ENCODE data around the gene ELK3. TPM values are rescaled to one million over a fixed set of nuclear protein-coding genes. Genes with fewer than 3 reads are reported as not detected.
A peak's percentile ranks its signal among the peaks of the same experiment; 100 is the strongest.

ELK3 gene
- total RNA-seq, 1 experiment from 2014 or later: 8.9 TPM

- DNase-seq (ENCODE audit: low spot score): no peak
Measured at GRCh38 chr12:96256672-96257361, 62.6 kb downstream of the ELK3 start.

DNA sequence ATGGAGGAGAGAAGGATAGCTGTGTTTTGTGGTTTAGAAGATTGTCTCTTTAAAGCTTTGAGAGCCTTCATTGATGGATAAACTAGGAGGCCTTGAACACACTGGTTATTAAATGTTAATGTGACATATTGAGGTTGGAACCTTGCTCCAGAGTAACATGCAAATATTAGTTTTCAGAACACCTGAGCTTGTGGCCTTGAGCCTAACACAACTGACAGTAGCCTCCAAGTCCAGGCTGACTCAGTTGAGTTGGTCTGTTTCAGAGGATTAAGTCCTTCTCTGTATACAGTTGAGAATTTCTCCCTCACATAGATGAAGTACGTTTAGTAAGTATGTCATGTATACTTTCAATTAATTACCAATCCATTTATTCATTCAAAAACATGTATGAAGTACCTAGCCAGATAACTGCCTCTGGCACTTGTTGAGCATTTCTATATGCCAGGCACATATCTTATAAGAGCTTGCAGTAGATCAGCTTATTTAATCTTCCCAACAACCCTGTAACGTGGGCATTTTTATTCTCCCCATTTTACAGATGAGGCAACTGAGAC, 63.5 kb downstream of the ELK3 start:
- DNase-seq (ENCODE audit: low spot score): no peak

DNA sequence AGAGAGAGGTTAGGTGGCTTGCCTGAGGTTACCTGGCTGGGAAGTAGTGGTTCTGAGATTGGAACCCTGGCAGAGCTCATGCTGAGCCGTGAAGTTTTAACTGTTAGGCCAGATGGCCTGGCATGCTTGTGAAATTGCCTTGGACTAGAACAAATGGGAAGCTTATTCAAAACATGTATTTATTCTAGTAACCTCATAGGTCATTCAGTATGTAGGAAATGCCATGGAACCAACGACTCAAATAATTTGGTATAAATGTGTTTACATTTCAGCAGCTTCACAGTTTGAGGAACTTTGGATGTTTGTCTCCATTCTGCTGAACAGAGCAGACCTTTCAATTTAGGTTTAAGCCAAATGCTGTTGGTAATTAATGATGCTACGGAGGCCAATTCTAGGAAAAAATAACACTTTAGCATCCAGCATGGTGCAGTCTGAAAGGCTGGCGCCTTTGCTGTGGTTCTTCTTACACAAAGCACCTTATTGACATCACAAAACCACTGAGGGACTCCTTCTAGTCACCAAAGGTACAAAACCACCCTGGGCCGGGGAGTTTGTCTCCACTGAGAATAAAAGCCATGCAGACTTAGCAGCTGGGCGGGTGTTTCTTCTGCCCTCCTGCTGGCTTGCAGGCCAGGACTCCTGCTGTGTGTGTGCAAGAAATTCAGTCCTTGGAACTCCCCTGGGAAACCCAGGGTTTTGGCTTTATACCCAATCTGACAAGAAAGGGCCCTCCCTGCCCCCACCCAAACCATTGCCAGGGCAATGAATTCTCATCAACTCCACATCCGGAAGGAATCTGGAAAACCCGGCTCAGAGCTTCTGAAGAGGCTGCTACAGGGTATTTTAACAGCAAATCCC, 64.2 kb downstream of the ELK3 start:
- no peak for DNase-seq (ENCODE audit: low spot score)

DNA sequence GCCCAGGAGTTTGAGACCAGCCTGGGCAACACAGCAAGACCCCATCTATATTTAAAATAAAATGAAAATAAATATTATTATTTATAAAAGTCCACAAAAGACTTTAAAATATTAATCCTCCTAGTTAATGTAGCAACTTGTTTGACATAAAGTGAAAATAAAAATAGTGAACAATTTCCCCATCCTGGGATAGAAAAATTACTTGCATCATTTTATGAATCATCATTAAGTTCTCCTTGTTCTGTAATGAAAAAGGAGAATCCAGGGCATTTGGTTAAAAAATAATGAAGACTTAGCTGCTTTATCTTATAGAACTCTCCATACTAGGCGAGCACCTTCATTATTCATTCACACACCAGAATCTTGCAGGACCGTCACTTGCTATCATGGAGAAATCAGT, 66.1 kb downstream of the ELK3 start:
- DNase-seq (ENCODE audit: low spot score): no peak

- no peak for DNase-seq (ENCODE audit: low spot score)
Measured at GRCh38 chr12:96260644-96261043, 66.5 kb downstream of the ELK3 start.

DNA sequence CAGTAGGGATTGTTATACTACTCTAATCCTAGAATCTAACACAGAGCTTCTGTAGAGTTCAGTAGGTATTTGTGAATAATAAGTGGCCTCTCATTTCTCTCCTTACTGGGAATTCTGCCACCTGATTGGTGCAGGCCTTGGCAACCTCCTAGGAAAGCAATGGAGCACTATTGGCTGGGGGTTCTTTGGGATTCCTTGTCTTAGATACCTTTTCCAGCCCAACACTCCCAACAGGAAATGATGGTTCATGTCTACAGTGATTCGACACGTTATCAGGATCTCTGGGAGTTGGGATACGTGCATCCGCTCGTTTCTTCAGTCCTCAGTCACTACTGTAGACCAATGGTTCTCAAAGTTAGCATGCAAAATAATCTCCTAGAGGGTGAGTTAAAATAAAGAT, 67.4 kb downstream of the ELK3 start:
- no peak for DNase-seq (ENCODE audit: low spot score)

GRCh38 chr12:96263449-96263902, 69.3 kb downstream of the ELK3 start:
- DNase-seq (ENCODE audit: low spot score): no peak

- no peak for DNase-seq (ENCODE audit: low spot score)
Measured at GRCh38 chr12:96265400-96265799, 71.2 kb downstream of the ELK3 start.

- DNase-seq (ENCODE audit: low spot score): no peak
Measured at GRCh38 chr12:96265836-96266235, 71.7 kb downstream of the ELK3 start.

GRCh38 chr12:96266238-96266637, 72.1 kb downstream of the ELK3 start:
- no peak for DNase-seq (ENCODE audit: low spot score)

GRCh38 chr12:96271469-96272199, 77.5 kb downstream of the ELK3 start:
- no peak for DNase-seq (ENCODE audit: low spot score)

DNA sequence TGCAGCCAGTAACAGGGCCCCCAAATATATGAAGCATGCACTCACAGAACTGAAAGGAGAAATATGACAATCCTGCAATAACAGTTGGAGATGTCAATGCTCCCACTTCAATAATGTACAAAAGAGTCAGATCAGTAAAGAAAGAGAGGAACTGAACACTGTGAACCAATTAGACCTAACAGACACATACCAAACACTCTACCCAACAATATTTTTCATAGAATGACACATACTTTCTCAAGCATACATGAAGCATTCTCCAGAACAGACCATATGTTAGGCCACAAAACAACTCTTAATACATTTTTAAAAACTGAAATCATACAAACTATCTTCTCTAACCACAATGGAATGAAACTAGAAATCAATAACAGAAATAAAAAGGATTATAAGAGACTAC, 80.2 kb downstream of the ELK3 start:
- DNase-seq (ENCODE audit: low spot score): no peak

GRCh38 chr12:96285158-96285557, 91.0 kb downstream of the ELK3 start:
- DNase-seq (ENCODE audit: low spot score): no peak

- no peak for DNase-seq (ENCODE audit: low spot score)
Measured at GRCh38 chr12:96289067-96289466, 94.9 kb downstream of the ELK3 start.

DNA sequence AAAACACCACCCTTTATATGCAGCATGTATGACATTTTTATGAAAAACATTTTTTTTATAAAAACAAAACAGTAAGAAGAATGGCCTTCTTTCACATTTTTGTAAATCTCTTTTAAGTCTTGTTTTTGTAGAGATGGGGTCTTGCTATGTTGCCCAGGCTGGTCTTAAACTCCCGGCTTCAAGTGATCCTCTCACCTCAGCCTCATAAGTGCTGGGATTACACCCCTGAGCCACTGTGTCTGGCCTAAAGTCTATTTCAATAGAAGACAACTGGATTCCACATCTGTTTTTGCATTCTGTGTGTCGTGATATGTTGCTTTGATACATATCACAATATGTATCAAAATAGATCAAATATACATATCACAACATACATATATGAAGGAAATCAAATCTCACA, 98.9 kb downstream of the ELK3 start:
- DNase-seq (ENCODE audit: low spot score): no peak

DNA sequence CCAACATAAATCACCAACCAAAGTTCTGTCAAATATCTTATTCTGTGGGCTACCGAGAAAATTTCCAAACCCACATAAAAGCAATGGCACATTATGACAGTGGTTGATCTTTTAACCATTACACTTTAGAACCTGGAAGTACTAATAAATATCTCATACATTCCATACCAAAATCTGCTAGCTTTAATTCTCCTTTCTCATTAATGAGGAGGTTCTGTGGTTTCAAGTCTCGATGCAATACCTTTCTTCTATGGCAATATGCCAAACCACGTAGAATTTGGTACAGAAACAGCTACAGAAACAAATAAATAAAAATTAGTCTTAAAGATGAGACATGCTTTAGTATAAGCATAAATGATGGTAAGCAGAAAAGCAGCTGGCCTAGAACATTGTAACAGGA, 100.7 kb downstream of the ELK3 start:
- DNase-seq (ENCODE audit: low spot score): peak; percentile 9

DNA sequence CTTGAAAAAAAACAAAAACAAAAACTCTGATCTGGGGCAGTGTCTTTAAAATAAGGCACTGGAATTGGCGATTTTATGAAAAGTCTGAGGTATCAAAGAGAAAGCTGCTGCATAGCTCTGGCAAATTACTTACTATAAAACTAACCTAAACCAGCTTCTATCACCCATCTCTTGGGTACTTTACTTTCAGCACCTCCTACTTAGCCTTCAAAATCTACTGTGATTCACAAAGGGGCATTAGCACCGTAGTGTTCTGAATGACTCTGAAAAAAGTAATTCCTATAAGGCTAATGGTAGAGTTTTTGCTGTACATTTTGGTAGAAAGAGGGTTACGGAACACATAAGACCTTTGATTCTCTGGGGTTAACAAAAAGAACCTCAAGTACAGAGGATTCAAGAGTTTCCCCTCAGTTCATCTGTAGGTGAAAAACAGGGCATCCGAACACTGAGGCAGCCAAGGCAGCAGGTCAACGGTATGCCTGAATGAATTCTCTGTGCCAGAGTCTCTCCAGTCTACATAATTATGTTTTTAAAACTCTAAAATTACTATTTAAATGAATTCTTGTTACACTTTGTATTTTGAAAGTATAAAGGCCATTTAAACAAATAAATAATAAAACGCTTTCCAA, 101.5 kb downstream of the ELK3 start:
- no peak for DNase-seq (ENCODE audit: low spot score)

DNA sequence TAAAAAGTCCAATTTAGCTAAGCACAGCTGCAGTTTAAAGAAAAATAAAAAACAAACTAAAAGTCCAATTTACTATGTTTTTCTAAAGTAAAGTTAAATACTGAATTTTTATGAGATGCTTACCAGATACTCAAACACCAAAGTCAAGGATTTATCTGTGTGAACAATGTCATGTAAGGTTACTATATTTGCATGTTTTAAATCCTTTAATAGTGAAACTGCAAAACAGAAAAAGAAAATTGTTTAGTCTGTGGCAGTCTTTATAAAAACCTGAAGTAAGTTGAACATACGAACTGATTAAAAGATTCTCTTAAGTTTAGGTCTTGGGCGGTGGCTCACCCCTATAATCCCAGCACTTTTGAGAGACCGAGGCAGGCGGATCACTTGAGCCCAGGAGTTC, 103.3 kb downstream of the ELK3 start:
- no peak for DNase-seq (ENCODE audit: low spot score)

GRCh38 chr12:96300064-96300463, 105.9 kb downstream of the ELK3 start:
- no peak for DNase-seq (ENCODE audit: low spot score)

DNA sequence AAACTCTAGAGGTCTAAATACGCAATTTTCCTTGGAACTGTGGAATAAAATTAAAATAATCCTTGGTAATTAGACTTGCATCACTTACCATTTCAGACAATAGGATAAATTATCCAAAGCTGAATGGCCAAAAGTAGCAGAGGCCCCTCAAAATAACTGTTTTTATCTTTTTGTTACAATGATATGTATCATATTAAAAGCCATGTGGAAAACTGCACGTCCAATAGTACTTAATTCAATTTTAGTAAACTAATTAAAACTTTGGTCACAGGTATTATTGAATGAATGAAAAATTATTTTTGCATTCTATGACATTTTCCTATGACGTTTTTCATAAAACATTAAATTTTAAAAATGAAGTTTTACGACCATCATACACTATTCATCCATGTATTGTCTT, 107.6 kb downstream of the ELK3 start:
- DNase-seq (ENCODE audit: low spot score): no peak

DNA sequence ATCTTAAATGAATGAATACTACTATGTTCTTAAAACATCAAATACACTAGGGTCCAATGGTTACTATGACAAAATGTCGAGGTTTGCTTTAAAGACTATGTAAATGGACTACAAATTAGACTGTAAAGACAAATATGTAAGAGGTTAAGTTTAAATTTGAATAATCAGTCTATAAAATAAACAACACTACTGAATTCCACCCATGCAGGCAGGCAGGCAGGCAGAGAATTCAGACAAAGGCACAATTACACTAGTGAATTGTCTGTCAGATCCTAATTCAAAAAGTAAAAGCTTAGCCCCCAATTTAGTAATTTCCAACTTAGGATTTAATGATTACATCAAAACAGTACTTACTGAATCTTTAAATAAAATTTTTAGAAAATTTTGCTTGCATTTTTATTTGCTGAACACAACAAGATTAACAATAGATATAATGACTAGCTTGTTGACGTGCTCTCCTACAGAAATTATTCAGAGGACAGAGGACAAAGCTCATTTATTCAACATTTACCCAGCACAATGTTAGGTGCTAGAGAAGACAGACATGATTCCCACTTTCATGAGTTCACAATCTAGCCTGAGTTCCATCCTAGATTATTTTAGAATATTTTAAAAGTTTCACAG, 108.6 kb downstream of the ELK3 start:
- DNase-seq (ENCODE audit: low spot score): no peak
